GM12878 (cell line): ENCODE results near the gene NPB. TPM values are rescaled to one million over a fixed set of nuclear protein-coding genes. Genes with fewer than 3 reads are reported as not detected.

Experiments
- CHD2 ChIP-seq: IDR thresholded peaks from 2 replicates; pipeline ENCODE4 v1.6.1; 2011; ENCODE audit warnings: low read depth, low read length, improper control_type of control experiment, borderline replicate concordance
- MXI1 ChIP-seq: fragments of 150-350 bp; IDR thresholded peaks from 2 replicates; pipeline ENCODE4 v1.6.1; 2011; ENCODE audit warnings: low read depth, mild to moderate bottlenecking, inconsistent platforms, low read length, improper control_type of control experiment
- NR2C1 ChIP-seq: fragments of 450-650 bp; IDR thresholded peaks from 2 replicates; pipeline ENCODE4 v1.6.1; 2017; ENCODE audit warnings: antibody characterized with exemption, mild to moderate bottlenecking, moderate library complexity
- NR2F1 ChIP-seq: fragments of 450-650 bp; conservative IDR thresholded peaks from 2 replicates; pipeline ENCODE4 v1.6.1; 2017; ENCODE audit warnings: mild to moderate bottlenecking
- RB1 ChIP-seq: fragments of 450-650 bp; formaldehyde crosslinking; IDR thresholded peaks from 2 replicates; pipeline ENCODE4 v1.6.1; 2017; ENCODE audit warnings: mild to moderate bottlenecking, borderline replicate concordance
- RELA ChIP-seq: fragments of 450-650 bp; IDR thresholded peaks from 2 replicates; pipeline ENCODE4 v1.8.0; 2014; ENCODE audit warnings: borderline replicate concordance; ENCODE audit not compliant: partially characterized antibody
- SIN3A ChIP-seq: IDR thresholded peaks from 2 replicates; pipeline ENCODE4 v1.6.1; 2012; ENCODE audit warnings: low read depth, low read length, improper control_type of control experiment
- polyA plus RNA-seq, 11 experiments: library from polyadenylated mRNA; depleted of rRNA in 4 of 11; unstranded in 6 of 11; stranded (reverse) in 5 of 11; fragments of >200 nt; fragmentation: Nextera tagmentation in 4 of 11; fragmentation: Illumina TruSeq in 1 of 11; extraction: Ambion mirVana in 4 of 11; extraction: Trizol in 1 of 11; gene quantifications; 1 replicate in 1 of 11; 2 replicates in 10 of 11; pipeline versions ENCODE4 v1.2.1 to v1.2.3, GENCODE V29; 2011 to 2016; ENCODE audit warnings: inconsistent platforms in 2 of 11, missing spikeins in 2 of 11, low read depth in 1 of 11
- total RNA-seq, 4 experiments: library from RNA; depleted of rRNA in 3 of 4; stranded (reverse); fragments of >200 nt in 3 of 4; fragmentation: Illumina TruSeq in 1 of 4; extraction: Trizol in 1 of 4; gene quantifications; 2 replicates each; pipeline versions ENCODE4 v1.2.1 to v1.2.3, GENCODE V29; 2013 to 2021
- TF ChIP-seq, protein P1 (sequence below): fragments of 450-650 bp; formaldehyde crosslinking; IDR thresholded peaks from 2 replicates; pipeline ENCODE4 v1.4.0; 2020; ENCODE audit warnings: mild to moderate bottlenecking, moderate library complexity
- TF ChIP-seq, protein P2 (sequence below): fragments of 450-650 bp; IDR thresholded peaks from 2 replicates; pipeline ENCODE4 v1.6.1; 2017; ENCODE audit warnings: mild to moderate bottlenecking, moderate library complexity

NPB gene
- total and polyA plus RNA-seq, 10 of the 15 experiments (the other 5 are each of a cell fraction or from before 2014, with no cell fraction given), result 0.03 to 0.40 (median 0.15) TPM; not detected in 2

DNA sequence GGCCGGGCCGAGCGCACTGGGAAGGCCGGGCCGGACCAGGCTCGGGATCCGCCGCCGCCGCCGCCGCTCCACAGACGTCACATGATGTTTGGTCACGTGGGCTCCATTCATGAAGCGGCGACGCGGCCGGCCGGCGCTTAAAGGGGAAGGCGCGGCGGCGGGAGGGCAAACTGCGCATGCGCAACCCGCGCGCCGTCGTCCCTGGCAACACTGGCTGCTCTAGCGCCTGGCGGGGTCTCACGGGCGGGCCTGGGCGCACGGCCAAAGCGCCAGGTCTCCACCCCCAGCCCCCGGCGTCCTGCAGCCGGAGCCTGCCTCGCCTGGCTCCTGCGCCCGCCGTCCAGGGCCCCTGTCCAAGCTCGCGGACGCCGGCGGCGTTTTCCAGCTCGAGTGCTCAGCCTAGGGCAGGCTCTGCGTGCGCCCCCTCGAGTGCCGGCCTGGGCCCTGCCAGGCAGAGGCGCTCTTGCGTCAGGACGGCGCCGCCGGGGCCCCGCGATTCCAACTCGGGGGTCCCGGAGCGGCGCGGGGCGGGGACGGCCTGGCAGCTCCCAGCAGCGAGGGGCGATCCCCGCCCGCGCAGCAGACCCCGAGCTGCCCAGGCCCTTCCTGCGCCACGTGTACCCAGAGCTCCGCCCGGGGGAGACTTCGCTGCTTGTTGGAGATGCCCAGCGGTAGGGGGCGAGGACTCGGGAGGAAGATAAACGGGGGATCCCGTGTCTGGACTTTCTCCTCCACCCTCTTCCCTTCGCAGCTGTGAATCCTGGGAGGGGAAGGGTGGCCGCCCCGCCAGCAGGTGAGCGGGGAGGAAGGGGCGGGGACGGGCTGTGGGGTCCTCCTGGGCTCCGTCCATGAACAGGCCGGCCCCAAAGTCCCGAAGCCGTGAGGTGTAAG lies 25.9 kb downstream of the NPB start, which contains the start of gene MAFG (continued):
- TF ChIP-seq, protein P1, sequence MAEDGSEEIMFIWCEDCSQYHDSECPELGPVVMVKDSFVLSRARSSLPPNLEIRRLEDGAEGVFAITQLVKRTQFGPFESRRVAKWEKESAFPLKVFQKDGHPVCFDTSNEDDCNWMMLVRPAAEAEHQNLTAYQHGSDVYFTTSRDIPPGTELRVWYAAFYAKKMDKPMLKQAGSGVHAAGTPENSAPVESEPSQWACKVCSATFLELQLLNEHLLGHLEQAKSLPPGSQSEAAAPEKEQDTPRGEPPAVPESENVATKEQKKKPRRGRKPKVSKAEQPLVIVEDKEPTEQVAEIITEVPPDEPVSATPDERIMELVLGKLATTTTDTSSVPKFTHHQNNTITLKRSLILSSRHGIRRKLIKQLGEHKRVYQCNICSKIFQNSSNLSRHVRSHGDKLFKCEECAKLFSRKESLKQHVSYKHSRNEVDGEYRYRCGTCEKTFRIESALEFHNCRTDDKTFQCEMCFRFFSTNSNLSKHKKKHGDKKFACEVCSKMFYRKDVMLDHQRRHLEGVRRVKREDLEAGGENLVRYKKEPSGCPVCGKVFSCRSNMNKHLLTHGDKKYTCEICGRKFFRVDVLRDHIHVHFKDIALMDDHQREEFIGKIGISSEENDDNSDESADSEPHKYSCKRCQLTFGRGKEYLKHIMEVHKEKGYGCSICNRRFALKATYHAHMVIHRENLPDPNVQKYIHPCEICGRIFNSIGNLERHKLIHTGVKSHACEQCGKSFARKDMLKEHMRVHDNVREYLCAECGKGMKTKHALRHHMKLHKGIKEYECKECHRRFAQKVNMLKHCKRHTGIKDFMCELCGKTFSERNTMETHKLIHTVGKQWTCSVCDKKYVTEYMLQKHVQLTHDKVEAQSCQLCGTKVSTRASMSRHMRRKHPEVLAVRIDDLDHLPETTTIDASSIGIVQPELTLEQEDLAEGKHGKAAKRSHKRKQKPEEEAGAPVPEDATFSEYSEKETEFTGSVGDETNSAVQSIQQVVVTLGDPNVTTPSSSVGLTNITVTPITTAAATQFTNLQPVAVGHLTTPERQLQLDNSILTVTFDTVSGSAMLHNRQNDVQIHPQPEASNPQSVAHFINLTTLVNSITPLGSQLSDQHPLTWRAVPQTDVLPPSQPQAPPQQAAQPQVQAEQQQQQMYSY (CRISPR knock-in tag), result no peak
- TF ChIP-seq NR2C1 (no peak), MXI1 (peak; percentile 69), RB1 (peak; percentile 88; the same call in 1 of the 2 replicates), CHD2 (0 out of 2 replicates have a peak, but pooled peaks have one; percentile 12), NR2F1 (peak; percentile 53; the same call in 1 of the 2 replicates), SIN3A (peak; percentile 85), RELA (peak; percentile 74)
- TF ChIP-seq, protein P2, sequence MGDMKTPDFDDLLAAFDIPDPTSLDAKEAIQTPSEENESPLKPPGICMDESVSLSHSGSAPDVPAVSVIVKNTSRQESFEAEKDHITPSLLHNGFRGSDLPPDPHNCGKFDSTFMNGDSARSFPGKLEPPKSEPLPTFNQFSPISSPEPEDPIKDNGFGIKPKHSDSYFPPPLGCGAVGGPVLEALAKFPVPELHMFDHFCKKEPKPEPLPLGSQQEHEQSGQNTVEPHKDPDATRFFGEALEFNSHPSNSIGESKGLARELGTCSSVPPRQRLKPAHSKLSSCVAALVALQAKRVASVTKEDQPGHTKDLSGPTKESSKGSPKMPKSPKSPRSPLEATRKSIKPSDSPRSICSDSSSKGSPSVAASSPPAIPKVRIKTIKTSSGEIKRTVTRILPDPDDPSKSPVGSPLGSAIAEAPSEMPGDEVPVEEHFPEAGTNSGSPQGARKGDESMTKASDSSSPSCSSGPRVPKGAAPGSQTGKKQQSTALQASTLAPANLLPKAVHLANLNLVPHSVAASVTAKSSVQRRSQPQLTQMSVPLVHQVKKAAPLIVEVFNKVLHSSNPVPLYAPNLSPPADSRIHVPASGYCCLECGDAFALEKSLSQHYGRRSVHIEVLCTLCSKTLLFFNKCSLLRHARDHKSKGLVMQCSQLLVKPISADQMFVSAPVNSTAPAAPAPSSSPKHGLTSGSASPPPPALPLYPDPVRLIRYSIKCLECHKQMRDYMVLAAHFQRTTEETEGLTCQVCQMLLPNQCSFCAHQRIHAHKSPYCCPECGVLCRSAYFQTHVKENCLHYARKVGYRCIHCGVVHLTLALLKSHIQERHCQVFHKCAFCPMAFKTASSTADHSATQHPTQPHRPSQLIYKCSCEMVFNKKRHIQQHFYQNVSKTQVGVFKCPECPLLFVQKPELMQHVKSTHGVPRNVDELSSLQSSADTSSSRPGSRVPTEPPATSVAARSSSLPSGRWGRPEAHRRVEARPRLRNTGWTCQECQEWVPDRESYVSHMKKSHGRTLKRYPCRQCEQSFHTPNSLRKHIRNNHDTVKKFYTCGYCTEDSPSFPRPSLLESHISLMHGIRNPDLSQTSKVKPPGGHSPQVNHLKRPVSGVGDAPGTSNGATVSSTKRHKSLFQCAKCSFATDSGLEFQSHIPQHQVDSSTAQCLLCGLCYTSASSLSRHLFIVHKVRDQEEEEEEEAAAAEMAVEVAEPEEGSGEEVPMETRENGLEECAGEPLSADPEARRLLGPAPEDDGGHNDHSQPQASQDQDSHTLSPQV, result no peak
